GM19193 (cell line): Measurements from ENCODE around the gene PLXNA1.

Experiments used
- POLR2A ChIP-seq: IDR thresholded peaks from 4 replicates; pipeline ENCODE4 v1.6.1; 2011; ENCODE audit not compliant: insufficient read depth, insufficient read length; ENCODE audit errors: extremely low read depth

Gene PLXNA1

DNA sequence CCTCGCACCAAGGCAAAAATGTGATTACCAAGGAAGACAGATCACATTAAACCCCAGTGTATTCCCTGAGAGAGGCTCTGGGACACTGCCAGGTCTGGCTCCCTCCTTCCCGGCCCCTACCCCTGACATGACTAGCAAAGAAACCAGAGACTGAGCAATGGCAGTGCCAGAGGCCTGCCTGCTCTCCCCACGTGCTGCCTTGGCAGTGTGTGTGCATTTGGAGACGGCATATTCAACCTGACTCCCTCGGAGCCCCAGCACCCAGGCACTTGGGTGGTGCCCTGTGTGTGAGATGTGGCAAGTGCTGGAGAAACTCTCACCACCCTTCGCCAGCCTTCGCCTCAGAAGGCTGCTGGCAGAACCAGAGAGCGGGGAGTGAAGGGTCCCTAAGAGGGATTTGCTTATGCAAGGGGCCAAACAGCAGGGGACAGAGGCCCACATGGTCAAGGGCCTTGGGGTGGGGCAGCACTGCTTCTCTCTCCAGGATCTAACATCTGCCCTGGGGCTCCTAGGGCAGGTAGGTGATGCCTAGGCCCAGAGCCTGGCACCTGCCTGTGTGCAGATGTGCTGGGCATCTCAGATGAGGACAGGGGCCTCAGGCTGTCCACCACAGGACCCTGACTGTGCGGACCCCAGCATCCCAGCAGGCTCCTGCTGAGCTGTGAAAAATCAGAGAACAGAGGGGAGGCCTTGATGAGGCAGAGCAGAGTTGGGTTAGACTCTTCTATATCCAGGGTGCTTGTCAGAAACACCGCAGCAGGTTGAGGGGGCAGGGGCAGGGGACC, 23.6 kb upstream of the PLXNA1 start:
- TF ChIP-seq POLR2A = no peak

DNA sequence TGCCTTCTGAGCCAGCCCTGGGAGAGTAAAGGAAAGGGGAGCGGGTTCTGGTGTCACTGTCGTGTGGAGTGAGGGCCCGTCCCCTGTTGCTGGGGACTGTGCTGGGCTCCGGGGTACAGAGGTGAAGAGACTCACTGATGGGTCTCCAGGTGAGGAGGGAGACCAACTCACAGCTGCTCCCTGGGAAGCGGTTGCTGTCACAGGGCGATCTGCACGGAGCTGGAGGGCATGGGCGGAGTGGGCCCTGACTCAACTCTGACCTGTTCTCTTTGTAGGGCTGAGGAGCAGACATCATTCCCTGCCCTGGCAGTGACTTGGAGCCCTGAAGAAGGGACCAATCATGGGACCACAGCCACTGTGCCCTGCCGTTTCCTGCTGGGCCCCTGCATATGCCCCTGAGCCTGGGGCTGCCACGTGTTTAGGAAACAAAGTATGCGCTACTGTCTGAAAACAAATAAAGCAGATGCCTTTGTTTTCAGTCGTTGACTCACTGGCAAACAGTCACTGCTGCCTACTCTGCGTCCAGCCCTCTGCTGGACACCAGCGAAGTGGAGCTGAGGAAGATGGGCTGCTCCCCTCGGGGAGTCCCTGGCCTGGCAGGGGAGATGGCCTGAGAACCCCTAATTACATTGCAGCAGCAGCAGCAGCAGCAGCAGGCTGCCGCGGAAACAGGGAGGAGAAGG, 22.9 kb upstream of the PLXNA1 start:
- TF ChIP-seq POLR2A = no peak

DNA sequence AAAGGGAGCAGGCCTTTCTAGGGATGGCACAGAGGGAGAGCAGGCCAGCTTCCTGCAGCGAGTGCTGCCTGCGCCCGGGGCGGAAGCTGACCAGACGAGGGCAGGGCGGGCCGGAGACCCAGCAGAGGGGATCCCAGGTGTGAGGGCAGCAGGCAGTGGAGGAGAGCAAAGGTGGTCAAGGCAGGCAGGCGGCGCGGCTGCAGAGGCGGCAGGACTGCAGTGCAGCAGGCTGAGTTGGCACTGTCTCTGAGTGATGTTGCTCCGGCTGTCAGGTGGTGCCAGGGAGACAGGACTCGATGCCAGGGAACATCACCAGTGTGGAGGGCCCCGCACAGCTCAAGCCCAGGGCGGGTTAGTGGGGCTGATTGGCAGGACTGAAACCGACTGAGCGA, 22.3 kb upstream of the PLXNA1 start:
- TF ChIP-seq POLR2A = no peak

DNA sequence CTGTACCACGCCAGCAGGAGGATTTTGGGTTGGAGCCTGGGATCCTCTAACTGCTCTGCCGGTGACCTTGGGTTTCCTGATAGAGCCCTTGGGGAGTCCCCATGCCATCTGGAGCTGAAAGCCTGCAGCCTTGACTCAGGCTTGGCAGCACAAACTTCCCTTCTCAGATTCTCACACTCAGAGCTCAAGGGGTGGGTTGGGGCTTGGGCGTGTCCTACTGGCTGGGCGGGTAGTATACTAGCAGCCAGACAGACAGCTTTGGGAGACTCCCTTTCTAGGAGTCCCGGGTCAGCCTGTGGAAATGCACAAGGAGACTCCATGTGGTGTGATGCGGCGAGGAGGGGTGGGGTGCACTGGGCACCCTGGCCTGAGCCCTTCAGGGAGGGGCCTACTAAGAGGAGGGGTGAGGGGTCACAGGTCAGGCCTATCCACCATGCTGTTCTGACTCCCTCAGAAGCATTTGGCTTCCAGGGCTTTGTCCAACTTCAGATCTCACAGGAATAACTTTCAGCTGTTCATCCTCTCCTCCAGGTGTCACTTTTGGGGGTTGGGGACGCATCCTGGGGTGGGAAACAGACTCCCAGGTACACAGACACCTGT, 21.6 kb upstream of the PLXNA1 start:
- TF ChIP-seq POLR2A = no peak

DNA sequence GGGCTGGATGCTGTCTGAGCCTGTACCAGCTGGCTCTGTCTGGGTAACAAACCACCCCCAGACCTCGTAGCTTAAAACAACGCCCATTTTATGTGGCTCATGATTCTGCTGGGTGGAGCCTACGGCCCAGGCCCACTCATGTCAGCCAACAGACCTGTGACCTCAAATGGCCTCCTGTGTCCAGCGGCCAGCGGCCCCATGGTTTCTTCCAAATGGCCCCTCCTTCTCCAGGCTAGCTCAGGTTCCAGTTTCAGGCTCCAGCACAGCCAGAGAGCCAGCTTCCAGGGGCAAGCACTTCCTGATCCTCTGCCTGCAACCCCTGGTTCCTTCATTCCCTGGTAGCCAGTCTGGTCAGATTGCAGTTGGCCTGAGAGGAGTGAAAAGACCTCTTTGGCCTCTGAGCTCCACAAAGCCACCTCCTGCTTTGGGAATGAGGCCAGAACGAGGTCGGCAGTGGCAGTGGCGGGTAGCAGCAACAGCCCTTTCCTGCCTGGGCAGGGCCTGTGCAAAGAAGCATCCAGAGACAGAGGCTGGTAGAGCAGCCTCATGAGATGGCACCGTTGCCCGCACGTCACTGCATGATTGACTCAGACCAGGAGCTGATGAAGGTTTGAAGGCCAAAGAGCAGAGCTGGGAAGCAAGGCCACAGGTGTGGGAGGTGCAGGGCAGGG, 21.0 kb upstream of the PLXNA1 start:
- no peak for TF ChIP-seq POLR2A

DNA sequence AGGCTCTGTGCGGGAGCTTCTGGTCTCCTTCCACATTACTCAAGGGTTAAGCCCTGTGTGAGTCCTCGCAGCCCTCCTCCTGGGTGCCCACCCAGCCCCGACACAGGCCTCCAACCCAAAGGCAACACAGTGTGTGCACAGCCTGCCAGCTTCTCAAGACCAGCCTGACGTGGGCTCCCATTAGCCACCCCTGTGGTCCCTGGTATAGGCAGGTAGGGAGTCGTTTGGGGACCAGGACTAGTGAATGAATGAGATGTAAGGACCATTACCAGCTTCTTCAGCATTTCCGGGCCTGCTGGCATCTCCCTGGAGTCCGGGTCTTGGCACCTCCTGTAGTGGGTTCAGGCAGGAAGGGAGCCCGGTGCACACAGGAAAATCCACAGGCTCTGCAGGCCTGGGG, 20.2 kb upstream of the PLXNA1 start:
- no peak for TF ChIP-seq POLR2A

DNA sequence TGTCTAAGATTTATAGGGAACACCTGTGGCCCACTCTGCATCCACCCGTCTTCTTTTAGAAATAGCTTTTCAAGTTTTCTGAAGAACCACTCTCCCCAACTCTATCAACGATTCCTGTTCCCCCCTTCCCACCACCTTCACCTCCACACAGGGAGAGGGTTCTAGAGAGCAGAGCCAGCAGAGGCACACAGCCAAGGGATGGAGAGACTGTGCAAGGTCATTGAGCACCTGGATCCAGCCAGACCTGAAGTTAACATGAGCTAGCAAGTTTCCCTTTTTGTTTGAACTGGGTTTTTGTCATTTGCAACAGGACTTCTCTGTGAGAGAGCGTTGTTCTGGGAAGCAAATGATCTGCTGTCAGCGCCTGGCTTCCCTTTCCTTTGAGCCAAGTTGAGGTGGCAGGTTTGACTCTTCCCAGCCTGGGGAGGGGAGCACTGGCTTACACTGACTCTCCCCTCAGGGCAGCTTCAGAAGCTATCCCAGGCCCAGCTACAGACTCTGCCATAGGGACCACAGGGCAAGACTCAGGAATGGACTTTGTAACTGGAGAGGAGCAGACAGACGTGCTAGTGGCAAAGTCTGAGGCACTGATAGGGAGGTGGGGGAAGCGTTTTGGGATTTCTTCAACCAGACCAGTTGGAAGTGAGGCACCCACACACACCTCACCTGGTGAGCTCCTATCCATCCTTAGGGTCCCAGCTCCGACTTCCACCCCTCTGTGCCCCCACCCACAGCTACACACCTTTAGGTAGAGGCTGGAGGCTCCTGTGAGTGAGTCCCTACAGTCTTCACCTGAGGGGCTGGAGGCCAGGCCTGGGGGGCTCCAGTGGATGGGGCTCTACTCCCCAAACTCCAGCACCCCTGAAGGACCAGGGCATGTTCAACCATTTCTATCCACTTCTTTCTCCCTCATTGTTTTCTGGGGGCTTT, 19.4 kb upstream of the PLXNA1 start:
- TF ChIP-seq POLR2A = no peak

DNA sequence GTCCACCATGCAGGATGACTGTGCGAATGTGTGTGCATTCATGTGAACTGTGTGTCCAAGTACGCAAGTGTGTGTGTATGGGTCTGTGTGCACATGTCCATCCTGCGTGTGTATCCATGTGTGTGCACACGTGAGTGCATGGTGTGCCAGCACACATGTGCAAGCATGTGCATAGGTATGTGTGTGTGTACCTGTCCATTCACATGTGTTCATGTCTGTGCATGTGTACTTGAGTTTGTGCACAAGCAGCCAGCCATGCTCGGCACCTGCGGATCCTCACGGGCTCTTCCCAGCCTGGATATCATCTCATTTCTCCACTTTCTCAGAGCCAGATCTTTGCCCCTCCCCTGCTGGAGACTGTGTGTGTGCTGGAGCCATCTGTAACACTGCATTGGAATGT, 18.7 kb upstream of the PLXNA1 start:
- no peak for TF ChIP-seq POLR2A

DNA sequence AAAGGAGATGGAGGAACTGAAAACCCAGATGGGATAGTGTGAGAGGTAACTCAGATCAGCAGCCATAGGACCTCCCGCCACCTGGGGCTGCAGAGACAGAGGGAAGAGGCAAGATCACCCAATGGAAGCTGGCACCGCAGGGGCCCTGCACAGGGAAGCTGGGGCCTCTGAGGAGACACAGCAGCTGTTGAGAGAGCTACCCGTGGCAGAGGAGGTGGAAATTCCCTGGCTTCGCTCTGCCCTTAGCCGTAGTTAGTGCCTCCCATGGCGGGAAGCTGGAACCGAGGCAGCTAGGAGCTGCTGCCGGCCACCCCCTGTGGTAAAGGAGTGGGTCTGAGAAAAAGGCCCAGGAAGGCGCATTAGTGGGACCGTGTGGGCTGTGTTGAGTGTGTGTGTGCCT, 18.0 kb upstream of the PLXNA1 start:
- no peak for TF ChIP-seq POLR2A

DNA sequence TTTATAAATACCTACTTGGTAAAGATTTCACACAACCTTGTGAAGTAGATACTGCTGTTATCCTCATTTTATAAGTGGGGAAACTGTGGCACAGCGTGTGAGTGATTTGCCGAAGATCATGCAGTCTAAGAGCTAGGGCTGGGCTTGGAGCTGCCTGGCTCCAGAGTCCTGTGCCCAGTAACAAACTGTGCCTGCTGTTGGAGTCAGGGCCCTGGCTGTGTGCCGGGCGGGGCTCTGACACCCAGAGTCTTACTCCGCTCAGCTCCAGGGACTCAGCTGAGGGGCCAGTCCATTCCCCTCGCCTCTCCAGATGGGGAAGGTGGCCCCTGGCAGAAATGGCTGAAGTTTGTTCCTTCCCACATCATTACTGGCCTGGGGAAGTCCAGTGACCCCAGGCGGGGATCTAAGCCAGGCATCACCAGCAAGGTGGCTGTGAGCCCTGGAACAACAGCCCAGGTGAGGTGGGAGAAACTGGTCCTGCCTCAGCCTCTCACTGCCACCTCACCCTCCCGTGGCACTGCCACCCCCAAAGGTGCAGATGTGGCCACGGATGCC, 17.3 kb upstream of the PLXNA1 start:
- no peak for TF ChIP-seq POLR2A

DNA sequence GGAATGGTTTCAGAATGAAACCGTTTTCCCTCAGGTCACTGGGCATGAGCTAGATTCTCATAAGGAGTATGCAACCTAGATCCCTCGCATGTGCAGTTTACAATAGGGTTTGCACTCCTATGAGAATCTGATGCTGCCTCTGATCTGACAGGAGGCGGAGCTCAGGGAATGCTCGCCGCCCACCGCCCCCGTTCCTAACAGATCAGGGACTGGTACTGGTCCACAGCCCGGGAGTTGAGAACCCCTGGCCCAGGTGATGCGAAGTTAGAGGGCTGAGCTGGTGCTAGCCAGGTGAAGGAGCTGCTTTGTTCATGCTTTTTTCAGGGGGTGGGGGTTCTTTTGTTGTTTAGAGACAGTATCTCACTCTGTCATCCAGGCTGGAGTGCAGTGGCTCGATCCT, 15.5 kb upstream of the PLXNA1 start:
- TF ChIP-seq POLR2A = no peak

DNA sequence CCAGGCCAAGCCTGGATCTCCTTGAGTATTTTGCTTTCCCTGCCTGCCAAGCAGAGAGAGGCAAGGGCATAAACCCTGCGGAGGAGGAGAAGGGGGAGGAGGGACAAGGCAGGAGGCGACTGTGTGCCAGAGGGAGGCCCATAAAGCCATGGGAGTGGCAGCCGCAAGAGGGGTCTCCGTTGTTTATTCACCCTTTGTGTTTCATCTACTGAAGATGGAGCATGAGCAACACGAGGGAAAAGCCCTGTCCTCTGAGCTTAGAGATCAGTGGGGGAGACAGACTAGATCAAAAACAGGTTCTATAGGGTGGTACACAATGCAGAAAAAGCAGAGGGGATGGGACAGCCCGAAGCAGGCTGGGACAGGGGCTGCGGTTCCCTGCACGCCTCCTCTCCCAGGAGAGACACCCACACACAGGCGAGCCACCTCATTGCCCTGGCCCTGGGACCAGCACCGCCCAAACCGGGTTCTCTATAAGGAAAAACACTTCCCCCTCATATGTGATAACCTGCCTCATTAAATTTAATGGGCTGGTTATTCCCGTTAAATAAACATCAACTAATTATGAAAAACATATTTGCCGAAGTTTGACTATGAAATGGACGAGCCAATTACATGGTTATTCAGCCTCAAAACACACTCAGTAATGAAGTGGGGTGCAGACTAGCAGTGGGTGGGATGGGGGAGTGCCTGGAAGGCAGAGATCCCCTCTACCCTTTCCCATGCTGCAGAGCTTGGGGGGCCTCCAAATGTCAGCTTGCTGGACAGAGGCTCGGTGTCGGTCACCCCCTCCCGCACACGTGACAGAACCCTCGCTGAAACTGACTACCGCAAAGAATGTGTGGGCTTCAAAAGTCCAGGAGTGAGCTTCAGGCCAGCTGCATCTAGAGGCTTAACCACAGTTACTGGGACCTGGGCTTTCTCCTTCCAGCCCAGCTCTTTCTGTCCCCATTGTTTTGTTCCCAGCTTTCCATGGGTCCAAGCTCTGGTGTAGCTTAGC, 14.2 kb upstream of the PLXNA1 start:
- no peak for TF ChIP-seq POLR2A

DNA sequence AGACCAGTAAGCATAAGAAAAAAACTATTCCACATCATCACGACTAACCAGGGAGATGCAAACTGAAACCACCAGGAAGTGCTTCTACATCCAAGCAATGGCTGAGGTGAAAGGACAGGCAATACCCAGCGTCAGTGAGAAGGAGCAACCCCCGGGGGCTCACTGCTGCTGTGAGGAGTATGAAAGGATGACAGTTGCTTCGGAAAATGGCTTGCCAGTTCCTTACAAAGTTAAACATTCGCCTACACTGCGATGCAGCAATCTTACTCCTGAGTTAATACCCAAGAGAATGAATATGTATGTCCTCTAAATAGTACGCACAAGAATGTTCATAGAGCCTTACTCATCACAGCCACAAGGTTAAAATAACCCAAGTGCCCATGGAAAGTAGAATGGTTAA, 13.3 kb upstream of the PLXNA1 start:
- no peak for TF ChIP-seq POLR2A
